ENCODE measurements around the gene KCNJ15.
"Not testable (repeated sequence)": the region's sequence is repeated elsewhere in the genome, so short reads cannot be mapped to it uniquely, and the experiment has no call there.

Gene KCNJ15

GRCh38 chr21:38256599-38257302, at the start of gene KCNJ15:
Gene KCNJ15 (plus strand): TSS chr21:38256991. CDS start chr21:38299262, 42,271 bp downstream.
- DNase-seq = no peak

GRCh38 chr21:38208118-38208517, 48.7 kb upstream of the KCNJ15 start:
- DNase-seq = no peak

GRCh38 chr21:38211321-38211720, 45.5 kb upstream of the KCNJ15 start:
- DNase-seq = no peak

GRCh38 chr21:38212706-38213105, 44.1 kb upstream of the KCNJ15 start:
- DNase-seq = no peak

GRCh38 chr21:38219049-38219628, 37.7 kb upstream of the KCNJ15 start:
- peak; percentile 33 for DNase-seq

DNA sequence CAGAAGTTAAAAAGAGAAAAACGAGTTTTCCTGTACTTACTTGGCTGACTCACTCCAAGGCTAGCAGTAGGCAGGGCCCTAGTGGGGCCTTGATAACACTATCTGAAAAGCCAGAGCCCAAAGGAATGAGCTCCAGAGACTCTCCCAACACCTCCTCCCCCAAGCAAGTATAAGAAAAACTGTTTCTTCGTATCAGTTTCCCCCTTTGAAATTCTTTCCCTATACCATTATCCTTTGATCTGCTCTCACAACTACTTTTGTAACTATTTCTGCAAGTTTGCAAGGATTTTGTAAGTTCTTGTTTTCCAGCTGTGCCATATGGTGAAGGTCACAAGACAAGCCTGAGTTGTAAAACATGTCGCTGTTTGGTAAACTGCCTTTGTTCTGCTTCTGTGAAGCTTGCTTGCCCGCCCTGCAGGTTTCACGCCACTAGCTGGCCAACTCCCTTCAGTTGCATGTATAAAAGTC, 36.5 kb upstream of the KCNJ15 start:
- no peak for DNase-seq

DNA sequence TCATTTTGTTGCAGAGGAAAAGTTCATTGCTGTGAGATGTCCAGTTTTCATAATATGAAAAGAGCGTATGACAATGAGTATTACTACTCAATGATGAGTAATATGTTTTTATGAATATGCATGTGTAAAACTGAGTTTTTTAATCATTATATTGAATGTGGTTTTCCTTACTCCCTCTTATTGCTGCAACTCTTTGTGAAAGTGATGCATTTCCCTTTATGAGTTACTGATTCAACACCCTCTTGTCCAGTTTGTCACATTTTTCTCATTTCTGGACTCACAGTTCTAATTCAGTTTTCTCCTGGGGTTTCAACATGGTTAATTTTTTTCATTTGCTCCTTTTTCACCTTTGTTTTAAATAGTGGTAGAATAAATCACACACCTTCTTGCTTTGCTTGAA, 35.2 kb upstream of the KCNJ15 start:
- DNase-seq = no peak

DNA sequence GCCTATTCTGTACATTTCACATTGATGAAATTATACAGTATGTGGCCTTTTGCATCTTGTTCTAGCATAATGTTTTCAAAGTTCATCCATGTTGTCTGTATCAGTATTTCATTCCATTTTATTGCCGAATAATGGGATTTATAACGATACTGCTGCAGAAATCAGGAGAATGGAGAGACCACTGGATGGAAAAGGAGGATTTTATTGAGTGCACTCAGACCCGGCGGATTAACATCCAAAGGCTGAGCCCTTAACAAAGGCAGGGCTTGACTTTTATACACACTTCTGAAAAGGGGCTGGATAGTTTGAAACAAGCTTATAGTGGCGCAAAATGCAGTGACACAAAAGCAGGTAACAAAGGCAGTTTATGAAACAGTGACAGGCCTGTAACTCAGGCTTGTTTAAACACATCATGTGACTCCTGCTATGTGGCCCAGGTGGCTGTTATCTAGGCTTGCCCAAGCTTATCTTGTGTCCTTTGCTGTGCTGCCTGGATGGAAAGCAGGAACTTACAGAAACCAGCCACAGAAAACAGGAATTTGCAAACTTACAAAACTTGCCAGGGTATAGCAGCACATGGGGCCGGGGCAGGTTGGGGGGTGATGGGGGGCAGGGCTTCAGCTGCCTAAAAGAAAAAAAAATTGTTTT, 32.8 kb upstream of the KCNJ15 start:
- no peak for DNase-seq

- DNase-seq = no peak
Observed at GRCh38 chr21:38227401-38227800, 29.4 kb upstream of the KCNJ15 start.

- no peak for DNase-seq
Observed at GRCh38 chr21:38228115-38228514, 28.7 kb upstream of the KCNJ15 start.

- DNase-seq = no peak
Observed at GRCh38 chr21:38228537-38228936, 28.3 kb upstream of the KCNJ15 start.

DNA sequence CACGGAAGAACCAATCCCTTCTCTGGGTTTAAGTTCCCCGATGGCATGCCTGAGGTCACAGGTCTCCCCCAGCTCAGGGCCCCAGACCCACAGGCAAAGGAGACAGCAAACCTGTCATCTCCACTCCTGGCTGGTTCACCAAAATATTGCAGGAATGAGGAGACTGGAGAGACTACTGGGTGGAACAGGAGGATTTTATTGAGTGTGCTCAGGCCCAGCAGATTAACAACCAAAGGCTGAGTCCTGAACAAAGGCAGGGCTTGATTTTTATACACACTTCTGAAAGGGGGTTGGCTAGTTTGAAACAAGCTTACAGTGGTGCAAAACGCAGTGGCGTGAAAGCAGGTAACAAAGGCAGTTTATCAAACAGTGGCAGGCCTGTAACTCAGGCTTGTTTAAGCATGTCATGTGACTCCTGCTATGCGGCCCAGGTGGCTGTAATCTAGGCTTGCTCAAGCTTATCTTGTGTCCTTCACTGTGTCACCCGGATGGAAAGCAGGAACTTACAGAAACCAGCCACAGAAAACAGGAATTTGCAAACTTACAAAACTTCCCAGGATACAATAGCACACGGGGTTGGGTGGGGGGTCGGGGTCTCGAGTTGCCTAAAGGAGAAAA, 27.4 kb upstream of the KCNJ15 start:
- no peak for DNase-seq

DNA sequence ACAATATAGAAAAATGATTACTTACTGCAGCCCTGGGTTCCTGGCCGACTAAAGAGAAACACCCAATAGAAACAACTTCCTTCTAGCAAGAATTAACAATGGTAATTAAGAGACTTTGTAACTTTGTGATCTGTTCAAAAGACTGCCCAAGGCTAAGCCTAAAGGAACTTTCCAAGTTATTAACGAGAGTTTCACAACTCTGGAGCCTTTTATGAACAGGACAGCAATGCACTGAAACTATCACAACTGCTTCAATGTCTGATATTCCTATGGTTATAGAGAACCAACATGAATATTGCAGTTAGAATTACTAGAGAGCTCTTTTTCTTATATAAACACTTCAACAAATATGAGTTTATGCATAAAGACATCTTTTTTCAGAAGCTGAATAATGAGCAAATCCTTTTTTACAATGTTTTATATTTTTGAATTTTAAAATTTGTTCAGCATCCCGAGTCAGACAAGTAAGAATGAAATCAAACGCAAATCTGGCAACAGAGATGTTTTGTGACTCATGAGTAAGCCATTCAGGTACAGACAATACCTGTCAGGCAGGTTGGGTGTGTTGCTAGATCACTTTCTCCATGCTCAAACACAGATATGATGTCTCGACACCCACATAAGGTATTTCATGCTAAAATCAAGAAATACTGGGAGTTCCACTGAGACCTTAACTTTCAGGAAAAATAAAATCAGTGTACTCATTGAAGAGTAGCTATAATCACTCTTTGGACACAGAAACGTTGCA, 22.2 kb upstream of the KCNJ15 start:
- no peak for DNase-seq

- not testable (repeated sequence) for DNase-seq
Observed at GRCh38 chr21:38235251-38235650, 21.5 kb upstream of the KCNJ15 start.

GRCh38 chr21:38236232-38236631, 20.6 kb upstream of the KCNJ15 start:
- DNase-seq = no peak

DNA sequence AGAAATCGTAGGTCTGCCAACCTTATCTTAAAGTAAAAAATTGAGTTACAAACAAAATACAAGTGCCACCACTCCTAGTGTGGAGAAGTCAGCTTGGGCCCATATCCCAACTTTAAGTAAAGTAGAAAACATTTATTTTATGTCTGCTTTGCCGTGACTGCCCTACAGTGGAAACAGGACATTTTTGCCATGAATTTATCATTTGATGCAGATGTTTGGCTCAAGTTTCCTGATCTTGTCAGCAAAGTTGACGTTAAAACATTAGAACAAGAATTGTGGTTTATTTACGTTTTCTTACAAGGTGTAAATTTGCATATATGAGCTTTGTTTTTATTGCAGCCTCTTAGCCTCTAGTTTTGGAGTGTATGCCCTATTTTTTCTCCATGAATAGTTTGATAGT, 17.1 kb upstream of the KCNJ15 start:
- no peak for DNase-seq

- no peak for DNase-seq
Observed at GRCh38 chr21:38240129-38240528, 16.7 kb upstream of the KCNJ15 start.

DNA sequence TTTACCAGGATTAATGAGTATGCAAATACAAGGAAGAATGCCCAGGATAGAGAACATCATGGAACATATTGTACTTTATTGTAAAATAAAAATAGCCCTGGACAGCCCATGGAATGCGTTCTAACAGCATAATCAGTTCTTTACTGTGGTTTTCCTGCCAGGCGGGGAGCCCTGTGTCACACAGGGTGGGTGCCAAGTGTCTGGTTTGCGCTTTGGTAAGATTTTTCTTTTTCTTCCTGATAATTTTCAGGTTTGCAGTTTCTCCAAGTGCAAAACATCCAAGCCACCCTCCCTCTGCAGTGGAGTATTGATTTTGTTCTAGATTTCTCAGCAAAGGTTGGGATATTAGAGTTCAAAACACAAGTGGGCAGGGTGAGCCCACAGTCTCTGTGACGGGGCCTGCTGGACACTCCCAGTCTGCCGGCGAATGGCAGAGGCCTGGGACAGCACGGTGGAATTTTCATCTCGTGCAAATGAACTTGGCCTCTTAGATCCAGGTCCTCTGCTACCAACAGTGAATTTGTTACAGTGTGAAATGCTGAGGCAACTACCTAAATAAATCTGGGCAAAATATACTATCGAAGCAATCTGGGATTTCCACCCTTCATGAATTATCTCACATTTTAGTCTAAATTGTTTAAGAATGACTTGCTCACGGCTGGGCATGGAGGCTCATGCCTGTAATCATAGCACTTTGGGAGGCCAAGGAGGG, 15.6 kb upstream of the KCNJ15 start:
- no peak for DNase-seq

GRCh38 chr21:38242061-38242460, 14.7 kb upstream of the KCNJ15 start:
- DNase-seq = no peak

- no peak for DNase-seq
Observed at GRCh38 chr21:38243732-38244406, 12.9 kb upstream of the KCNJ15 start.

DNA sequence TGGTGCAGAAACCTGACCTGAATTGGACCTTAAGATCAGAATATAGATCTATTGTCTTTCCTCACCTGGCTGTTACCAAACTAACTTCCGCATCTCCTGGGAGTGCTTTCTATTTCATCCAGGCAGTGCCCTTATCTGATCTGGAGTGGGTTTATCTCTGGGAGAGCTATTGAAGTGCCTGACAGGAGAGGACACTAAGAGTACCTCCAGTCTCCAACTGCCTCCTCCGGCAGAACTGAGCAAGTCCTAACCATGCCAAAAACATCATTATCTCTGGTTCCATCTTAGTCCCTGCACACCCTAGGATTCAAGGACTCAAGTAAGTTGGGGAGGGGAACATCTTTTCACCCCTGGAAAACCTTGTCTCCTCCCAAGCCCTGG, 12.4 kb upstream of the KCNJ15 start:
- no peak for DNase-seq

Measured in activated CD4-positive, alpha-beta T cell treated with anti-CD3 and anti-CD28 coated beads for 1 hour (primary cell).